ENCODE measurements around the gene NIBAN1.

Gene NIBAN1

GRCh38 chr1:184930232-184930631 is 44.1 kb downstream of the NIBAN1 start:
- no peak for DNase-seq (ENCODE audit: low read depth)
- TF ChIP-seq CTCF (IDR thresholded peaks at IDR 0.05; ENCODE audit: control insufficient read depth, extremely low read depth, insufficient read depth), result no peak

GRCh38 chr1:184929711-184930202 is 44.6 kb downstream of the NIBAN1 start:
- peak overlapping the region; percentile 37 for H3K4me3 ChIP-seq (ENCODE audit: low read depth, low read length)
- no peak for TF ChIP-seq CTCF (IDR thresholded peaks at IDR 0.05; ENCODE audit: control insufficient read depth, extremely low read depth, insufficient read depth)
- peak; percentile 99 for DNase-seq (ENCODE audit: low read depth)

More at GRCh38 chr1:184930232-184930631, 44.1 kb downstream of the NIBAN1 start:
- peak overlapping the region; percentile 37 for H3K4me3 ChIP-seq (ENCODE audit: low read depth, low read length)

GRCh38 chr1:184928394-184928793 is 45.9 kb downstream of the NIBAN1 start:
- DNase-seq (ENCODE audit: low read depth), result no peak
- H3K4me3 ChIP-seq (ENCODE audit: low read depth, low read length), result no peak overlapping the region
- no peak for TF ChIP-seq CTCF (IDR thresholded peaks at IDR 0.05; ENCODE audit: control insufficient read depth, extremely low read depth, insufficient read depth)
